ENCODE measurements around the gene EGLN2. TPM values are rescaled to one million over a fixed set of nuclear protein-coding genes. Genes with fewer than 3 reads are reported as not detected.

EGLN2 gene
- total and polyA plus RNA-seq, 2 donors (not counting 3 experiments of a cell fraction or from before 2014, with no cell fraction given): 118 to 152 TPM

GRCh38 chr19:40800997-40801377 is 2.0 kb downstream of the EGLN2 start:
- CTCF ChIA-PET: no interaction called here
- DNase-seq (ENCODE audit: low read depth, low spot score) (no peak), FAIRE-seq (peak; percentile 49)
- Histone ChIP-seq H4K20me1 (replicated peaks; ENCODE audit: control insufficient read depth, extremely low read depth, insufficient read depth, low read length) (no peaks in the 10 kb centered on the region), H3K9me1 (replicated peaks; ENCODE audit: control insufficient read depth, extremely low read depth, insufficient read depth, low read length) (no peaks in the 10 kb centered on the region), H3K79me2 (ENCODE audit: control insufficient read depth, insufficient read depth, low read length) (peaks cover 65% of the 10 kb centered on the region), H2AFZ (ENCODE audit: low read depth, low read length) (no peak overlapping the region), H3K27me3 (ENCODE audit: control insufficient read depth in 2 of 2, insufficient read depth in 2 of 2, low read length in 2 of 2) (no peaks in the 10 kb centered on the region), H3K4me1 (ENCODE audit: control insufficient read depth, extremely low read depth, insufficient read depth, low read length) (peaks cover 68% of the 10 kb centered on the region), H3K4me3 (replicated peaks in 1 of 3; ENCODE audit: insufficient read depth in 1 of 3, low read depth in 1 of 3, low read length in 3 of 3) (peak overlapping the region in 2 of 3 experiments; percentile 1 to 86), H3K9me3 (replicated peaks; ENCODE audit: control insufficient read depth, insufficient read depth, low read length) (no peaks in the 10 kb centered on the region), H3K36me3 (ENCODE audit: control insufficient read depth in 2 of 2, extremely low read depth in 1 of 2, insufficient read depth in 2 of 2, low read length in 2 of 2) (peaks cover 0 to 22% of the 10 kb centered on the region in 2 experiments), H3K27ac (ENCODE audit: insufficient read depth, low read depth, low read length) (no peak overlapping the region), H3K9ac (replicated peaks; ENCODE audit: extremely low read depth, insufficient read depth, low read length) (no peak overlapping the region), H3K4me2 (ENCODE audit: insufficient read depth, low read length) (peak overlapping the region; percentile 81)
- dilution Hi-C loops (cut with MboI; ENCODE audit: extremely low pct_ligation_motif_present, low sequenced_read_pairs): no loop called here
- BruUV-seq (replicated peaks): no TSS peak
- POLR2A ChIA-PET: interaction anchor here (4.5 kb wide), 1 partner anchor 23 kb away, joined by 23 read pairs; the partner anchor contains the start of gene RAB4B
- intact Hi-C loops (cut with micrococcal nuclease): loop anchor here (10.0 kb wide), 1 partner anchor 356 kb away; the partner anchor contains the start of gene SERTAD3
- no peak for TF ChIP-seq FOS (IDR thresholded peaks at IDR 0.05; ENCODE audit: borderline replicate concordance, insufficient read depth, low read length)
- TF ChIP-seq POLR2A (IDR thresholded peaks at IDR 0.05; ENCODE audit: low read depth, low read length): no peak

GRCh38 chr19:40801426-40802299 is 2.7 kb downstream of the EGLN2 start:
- no peak for TF ChIP-seq POLR2A (IDR thresholded peaks at IDR 0.05; ENCODE audit: low read depth, low read length)
- no peak for TF ChIP-seq POLR2AphosphoS5 (IDR thresholded peaks at IDR 0.05; ENCODE audit: insufficient read depth, low read depth, low read length)
- TF ChIP-seq GATA2 (IDR thresholded peaks at IDR 0.05; ENCODE audit: insufficient read depth, insufficient read length, low read depth, low read length): no peak
- TF ChIP-seq EZH2 (IDR thresholded peaks at IDR 0.05; ENCODE audit: borderline replicate concordance, low read depth, low read length, severe bottlenecking): no peak
- TF ChIP-seq, protein P1, sequence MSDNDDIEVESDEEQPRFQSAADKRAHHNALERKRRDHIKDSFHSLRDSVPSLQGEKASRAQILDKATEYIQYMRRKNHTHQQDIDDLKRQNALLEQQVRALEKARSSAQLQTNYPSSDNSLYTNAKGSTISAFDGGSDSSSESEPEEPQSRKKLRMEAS (IDR thresholded peaks at IDR 0.05; ENCODE audit: insufficient read depth, insufficient read length): no peak
- no peak for TF ChIP-seq MYC (IDR thresholded peaks at IDR 0.05; ENCODE audit: low read depth, low read length)
- TF ChIP-seq, protein P2, sequence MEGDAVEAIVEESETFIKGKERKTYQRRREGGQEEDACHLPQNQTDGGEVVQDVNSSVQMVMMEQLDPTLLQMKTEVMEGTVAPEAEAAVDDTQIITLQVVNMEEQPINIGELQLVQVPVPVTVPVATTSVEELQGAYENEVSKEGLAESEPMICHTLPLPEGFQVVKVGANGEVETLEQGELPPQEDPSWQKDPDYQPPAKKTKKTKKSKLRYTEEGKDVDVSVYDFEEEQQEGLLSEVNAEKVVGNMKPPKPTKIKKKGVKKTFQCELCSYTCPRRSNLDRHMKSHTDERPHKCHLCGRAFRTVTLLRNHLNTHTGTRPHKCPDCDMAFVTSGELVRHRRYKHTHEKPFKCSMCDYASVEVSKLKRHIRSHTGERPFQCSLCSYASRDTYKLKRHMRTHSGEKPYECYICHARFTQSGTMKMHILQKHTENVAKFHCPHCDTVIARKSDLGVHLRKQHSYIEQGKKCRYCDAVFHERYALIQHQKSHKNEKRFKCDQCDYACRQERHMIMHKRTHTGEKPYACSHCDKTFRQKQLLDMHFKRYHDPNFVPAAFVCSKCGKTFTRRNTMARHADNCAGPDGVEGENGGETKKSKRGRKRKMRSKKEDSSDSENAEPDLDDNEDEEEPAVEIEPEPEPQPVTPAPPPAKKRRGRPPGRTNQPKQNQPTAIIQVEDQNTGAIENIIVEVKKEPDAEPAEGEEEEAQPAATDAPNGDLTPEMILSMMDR (IDR thresholded peaks at IDR 0.05; ENCODE audit: extremely low read depth in 1 of 2, insufficient read depth in 1 of 2, low read depth in 1 of 2, low read length in 2 of 2): no peak
- TF ChIP-seq JUN (IDR thresholded peaks at IDR 0.05; ENCODE audit: borderline replicate concordance, insufficient read depth, insufficient read length, low read depth): no peak
- TF ChIP-seq FOS (IDR thresholded peaks at IDR 0.05; ENCODE audit: borderline replicate concordance, insufficient read depth, low read length): no peak
- Histone ChIP-seq H3K9me1 (replicated peaks; ENCODE audit: control insufficient read depth, extremely low read depth, insufficient read depth, low read length) (no peaks in the 10 kb centered on the region), H3K4me2 (ENCODE audit: insufficient read depth, low read length) (peak overlapping the region; percentile 81), H2AFZ (ENCODE audit: low read depth, low read length) (no peak overlapping the region), H3K9ac (replicated peaks; ENCODE audit: extremely low read depth, insufficient read depth, low read length) (no peak overlapping the region), H3K4me1 (ENCODE audit: control insufficient read depth, extremely low read depth, insufficient read depth, low read length) (peaks cover 74% of the 10 kb centered on the region), H3K27me3 (ENCODE audit: control insufficient read depth in 2 of 2, insufficient read depth in 2 of 2, low read length in 2 of 2) (no peaks in the 10 kb centered on the region), H3K9me3 (replicated peaks; ENCODE audit: control insufficient read depth, insufficient read depth, low read length) (no peaks in the 10 kb centered on the region), H3K36me3 (ENCODE audit: control insufficient read depth in 2 of 2, extremely low read depth in 1 of 2, insufficient read depth in 2 of 2, low read length in 2 of 2) (peaks cover 0 to 22% of the 10 kb centered on the region in 2 experiments), H3K4me3 (replicated peaks in 1 of 3; ENCODE audit: insufficient read depth in 1 of 3, low read depth in 1 of 3, low read length in 3 of 3) (peak overlapping the region in 2 of 3 experiments; percentile 1 to 86), H3K27ac (ENCODE audit: insufficient read depth, low read depth, low read length) (peak overlapping the region; percentile 16), H4K20me1 (replicated peaks; ENCODE audit: control insufficient read depth, extremely low read depth, insufficient read depth, low read length) (no peaks in the 10 kb centered on the region), H3K79me2 (ENCODE audit: control insufficient read depth, insufficient read depth, low read length) (peaks cover 71% of the 10 kb centered on the region)
- FAIRE-seq (no peak), DNase-seq (ENCODE audit: low read depth, low spot score) (no peak)
- dilution Hi-C loops (cut with MboI; ENCODE audit: extremely low pct_ligation_motif_present, low sequenced_read_pairs): no loop called here
- CTCF ChIA-PET: interaction anchor here (1.5 to 1.9 kb wide), 2 partner anchors 57 to 138 kb away, joined by 4 to 7 read pairs; no protein-coding TSS in a partner anchor
- POLR2A ChIA-PET: interaction anchor here (4.5 kb wide), 1 partner anchor 24 kb away, joined by 23 read pairs; the partner anchor contains the start of gene RAB4B
- intact Hi-C loops (cut with micrococcal nuclease): loop anchor here (10.0 kb wide), 1 partner anchor 357 kb away; the partner anchor contains the start of gene SERTAD3
- BruUV-seq (replicated peaks): TSS peak; percentile 17

All from endothelial cell of umbilical vein (primary cell).